Natural killer cell treated with Interleukin-12 subunit alpha and Interleukin-12 subunit beta and Interleukin-15 and Interleukin-18, amount 100 ng/mL, for 72 hours (primary cell): ENCODE results near the gene PHLPP2. TPM values are rescaled to one million over a fixed set of nuclear protein-coding genes. Genes with fewer than 3 reads are reported as not detected.
"Not testable (repeated sequence)": the region's sequence is repeated elsewhere in the genome, so short reads cannot be mapped to it uniquely, and the experiment has no call there.

Source experiments
- ATAC-seq, 2 donors: fragments of 150-1000 bp; cut with Tn5 transposase in 1 of 2; sonication (Bioruptor Pico), chemical (Tn5 transposase) in 1 of 2; 2 replicates each; pipeline ENCODE4 v1.10.0; 2021
- DNase-seq: peaks from one replicate; pipeline ENCODE4 v3.0.0; 2022; ENCODE audit warnings: low spot score
- H3K27ac Mint-ChIP-seq, 2 donors: 1 replicate in 1 of 2; 2 replicates in 1 of 2; pipeline ENCODE4 v1.8.0; 2022; ENCODE audit warnings: mixed read lengths in 2 of 2, mild to moderate bottlenecking in 1 of 2, moderate library complexity in 1 of 2
- H3K27me3 Mint-ChIP-seq, 2 donors: 1 replicate in 1 of 2; 2 replicates in 1 of 2; pipeline ENCODE4 v1.8.0; 2022; ENCODE audit warnings: mixed read lengths in 2 of 2
- H3K36me3 Mint-ChIP-seq: one replicate; pipeline ENCODE4 v1.8.0; 2022; ENCODE audit warnings: mixed read lengths
- H3K4me1 Mint-ChIP-seq, 2 donors: 1 replicate in 1 of 2; 2 replicates in 1 of 2; pipeline ENCODE4 v1.8.0; 2022; ENCODE audit warnings: low read depth in 2 of 2, mixed read lengths in 2 of 2, mild to moderate bottlenecking in 1 of 2
- H3K4me3 Mint-ChIP-seq: one replicate; pipeline ENCODE4 v1.8.0; 2022; ENCODE audit warnings: mixed read lengths
- H3K9me3 Mint-ChIP-seq: 2 replicates; pipeline ENCODE4 v1.8.0; 2022; ENCODE audit warnings: mixed read lengths
- total RNA-seq, 2 donors: library from RNA; stranded (reverse); gene quantifications; one replicate each; pipeline ENCODE4 v1.2.3, GENCODE V29; 2022

Gene PHLPP2
- total RNA-seq, 2 donors from 2014 or later = 14.4 to 15.7 TPM

DNA sequence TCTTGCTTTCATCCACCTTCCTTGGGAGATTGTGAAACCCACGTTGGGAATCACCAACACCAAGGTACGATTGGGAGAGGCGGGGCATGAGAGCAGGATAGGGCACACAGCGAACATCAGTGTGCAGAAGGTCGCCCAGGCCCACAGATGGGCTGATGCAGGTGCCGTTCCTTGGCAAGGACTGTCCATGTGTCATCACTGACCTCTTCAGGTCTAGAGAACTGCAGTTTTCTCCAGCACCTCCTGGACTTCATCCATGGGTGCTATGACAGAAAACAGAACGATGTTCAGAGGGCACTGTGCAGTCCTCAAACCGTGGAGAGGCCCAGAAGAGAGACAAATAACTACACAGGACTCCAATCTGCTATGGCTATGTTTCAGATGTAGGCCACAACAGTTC, 123.7 kb downstream of the PHLPP2 start:
- Mint-ChIP-seq H3K9me3 (no peaks in the 10 kb centered on the region), H3K4me3 (no peak overlapping the region), H3K4me1 (no peaks in the 10 kb centered on the region), H3K27me3 (peaks cover 8 to 32% of the 10 kb centered on the region in 2 donors), H3K36me3 (no peaks in the 10 kb centered on the region), H3K27ac (no peak overlapping the region)
- DNase-seq (no peak), ATAC-seq (peak in 1 of 2 donors; percentile 6)

DNA sequence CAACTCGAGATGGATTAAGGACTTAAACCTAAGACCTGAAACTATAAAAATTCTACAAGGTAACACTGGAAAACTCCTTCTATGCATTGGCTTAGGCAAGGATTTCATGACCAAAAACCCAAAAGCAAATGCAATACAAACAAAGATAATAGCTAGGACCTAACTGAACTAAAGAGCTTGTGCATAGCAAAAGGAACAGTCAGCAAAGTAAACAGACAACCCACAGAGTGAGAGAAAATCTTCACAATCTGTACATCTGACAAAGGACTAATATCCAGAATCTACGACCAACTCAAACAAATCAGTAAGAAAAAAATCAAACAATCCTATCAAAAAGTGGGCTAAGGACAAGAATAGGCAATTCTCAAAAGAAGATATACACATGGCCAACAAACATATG, 126.1 kb downstream of the PHLPP2 start:
- not testable (repeated sequence) for H3K27ac Mint-ChIP-seq, H3K9me3 Mint-ChIP-seq, DNase-seq, H3K4me3 Mint-ChIP-seq, ATAC-seq, H3K36me3 Mint-ChIP-seq, H3K4me1 Mint-ChIP-seq
- peaks cover 13 to 37% of the 10 kb centered on the region in 2 donors for H3K27me3 Mint-ChIP-seq

DNA sequence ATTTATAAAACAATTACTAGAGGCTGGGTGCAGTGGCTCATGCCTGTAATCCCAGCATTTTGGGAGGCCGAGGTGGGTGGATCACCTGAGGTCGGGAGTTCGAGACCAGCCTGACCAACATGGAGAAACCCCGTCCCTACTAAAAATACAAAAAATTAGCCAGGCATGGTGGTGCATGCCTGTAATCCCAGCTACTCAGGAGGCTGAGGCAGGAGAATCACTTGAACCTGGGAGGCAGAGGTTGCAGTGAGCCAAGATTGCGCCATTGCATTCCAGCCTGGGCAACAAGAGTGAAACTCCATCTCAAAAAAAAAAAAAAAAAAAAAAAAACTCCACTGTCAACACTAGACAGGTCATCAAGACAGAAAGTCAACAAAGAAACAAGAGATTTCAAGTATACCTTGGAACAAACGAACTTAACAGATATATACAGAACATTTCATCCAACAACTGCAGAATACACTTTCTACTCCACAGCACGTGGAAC, 129.1 kb downstream of the PHLPP2 start:
- not testable (repeated sequence) for H3K36me3 Mint-ChIP-seq, H3K27ac Mint-ChIP-seq

More for the DNA sequence above, 129.1 kb downstream of the PHLPP2 start:
- not testable (repeated sequence) for H3K4me3 Mint-ChIP-seq, H3K9me3 Mint-ChIP-seq, H3K4me1 Mint-ChIP-seq, ATAC-seq, DNase-seq
- peaks cover 22 to 55% of the 10 kb centered on the region in 2 donors for H3K27me3 Mint-ChIP-seq

Other genes starting within 250 kb of the PHLPP2 start
- gene ZNF19, start 235.4 kb downstream of the PHLPP2 start, total RNA-seq = 1 to 10 TPM; 3.4 to 4.4 TPM
- not detected for gene CHST4, start 198.3 kb downstream of the PHLPP2 start, total RNA-seq
- gene TAT, start 147.6 kb downstream of the PHLPP2 start, total RNA-seq = not detected
- not detected for gene MARVELD3, start 98.5 kb downstream of the PHLPP2 start, total RNA-seq
- 100 to 1,000 TPM; 111 to 120 TPM for gene AP1G1, start 84.1 kb upstream of the PHLPP2 start, total RNA-seq
- gene ATXN1L, start 121.3 kb upstream of the PHLPP2 start, total RNA-seq = 10 to 100 TPM; 24.5 to 25.7 TPM
- gene ZNF821, start 159.5 kb upstream of the PHLPP2 start, total RNA-seq = 1 to 10 TPM; 2.8 to 5.8 TPM
- gene IST1, start 170.8 kb upstream of the PHLPP2 start, total RNA-seq = 100 to 1,000 TPM; 169 to 181 TPM